ENCODE data around the gene SS18L1.

Gene SS18L1

DNA sequence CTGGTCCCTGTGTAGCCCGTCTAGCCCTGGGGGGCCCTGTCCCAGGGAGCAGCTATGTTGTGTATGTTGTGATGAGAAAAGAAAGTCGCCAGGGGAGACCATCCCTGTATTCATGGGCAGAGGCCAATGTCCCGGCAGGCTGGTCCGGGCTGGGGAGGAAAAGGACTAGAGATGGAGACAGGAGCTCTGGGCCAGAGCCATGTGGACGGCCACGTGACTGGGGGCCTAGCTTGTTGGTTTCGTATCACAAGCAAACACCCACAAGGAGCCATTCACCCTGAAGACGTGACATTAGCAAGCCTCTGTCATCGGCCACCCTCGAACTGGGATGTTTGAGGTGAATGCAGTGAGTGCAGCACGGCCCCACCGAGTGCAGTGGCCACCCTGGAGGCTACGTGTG, 79.4 kb downstream of the SS18L1 start:
- no peak for DNase-seq (ENCODE audit: low read depth in 1 of 2, low spot score in 1 of 2)
- TF ChIP-seq CTCF (IDR thresholded peaks at IDR 0.05; ENCODE audit: insufficient read depth, low read length) (no peak), GABPA (IDR thresholded peaks at IDR 0.05; ENCODE audit: low read depth) (no peak), SPI1 (IDR thresholded peaks at IDR 0.05; ENCODE audit: borderline replicate concordance, low read depth) (no peak), POLR2AphosphoS5 (IDR thresholded peaks at IDR 0.05; ENCODE audit: low read depth) (no peak)
- TF ChIP-seq, protein P1, sequence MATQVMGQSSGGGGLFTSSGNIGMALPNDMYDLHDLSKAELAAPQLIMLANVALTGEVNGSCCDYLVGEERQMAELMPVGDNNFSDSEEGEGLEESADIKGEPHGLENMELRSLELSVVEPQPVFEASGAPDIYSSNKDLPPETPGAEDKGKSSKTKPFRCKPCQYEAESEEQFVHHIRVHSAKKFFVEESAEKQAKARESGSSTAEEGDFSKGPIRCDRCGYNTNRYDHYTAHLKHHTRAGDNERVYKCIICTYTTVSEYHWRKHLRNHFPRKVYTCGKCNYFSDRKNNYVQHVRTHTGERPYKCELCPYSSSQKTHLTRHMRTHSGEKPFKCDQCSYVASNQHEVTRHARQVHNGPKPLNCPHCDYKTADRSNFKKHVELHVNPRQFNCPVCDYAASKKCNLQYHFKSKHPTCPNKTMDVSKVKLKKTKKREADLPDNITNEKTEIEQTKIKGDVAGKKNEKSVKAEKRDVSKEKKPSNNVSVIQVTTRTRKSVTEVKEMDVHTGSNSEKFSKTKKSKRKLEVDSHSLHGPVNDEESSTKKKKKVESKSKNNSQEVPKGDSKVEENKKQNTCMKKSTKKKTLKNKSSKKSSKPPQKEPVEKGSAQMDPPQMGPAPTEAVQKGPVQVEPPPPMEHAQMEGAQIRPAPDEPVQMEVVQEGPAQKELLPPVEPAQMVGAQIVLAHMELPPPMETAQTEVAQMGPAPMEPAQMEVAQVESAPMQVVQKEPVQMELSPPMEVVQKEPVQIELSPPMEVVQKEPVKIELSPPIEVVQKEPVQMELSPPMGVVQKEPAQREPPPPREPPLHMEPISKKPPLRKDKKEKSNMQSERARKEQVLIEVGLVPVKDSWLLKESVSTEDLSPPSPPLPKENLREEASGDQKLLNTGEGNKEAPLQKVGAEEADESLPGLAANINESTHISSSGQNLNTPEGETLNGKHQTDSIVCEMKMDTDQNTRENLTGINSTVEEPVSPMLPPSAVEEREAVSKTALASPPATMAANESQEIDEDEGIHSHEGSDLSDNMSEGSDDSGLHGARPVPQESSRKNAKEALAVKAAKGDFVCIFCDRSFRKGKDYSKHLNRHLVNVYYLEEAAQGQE (IDR thresholded peaks at IDR 0.05; ENCODE audit: insufficient replicate concordance, low read depth) = no peak
- Histone ChIP-seq H3K4me3 (replicated peaks; ENCODE audit: insufficient read depth, low read length) (no peak overlapping the region), H3K27me3 (ENCODE audit: insufficient read depth, poor library complexity, severe bottlenecking) (peaks cover 42% of the 10 kb centered on the region), H3K27ac (replicated peaks) (no peak overlapping the region)

GRCh38 chr20:62223571-62223970, 80.0 kb downstream of the SS18L1 start:
- no peak for TF ChIP-seq CTCF (IDR thresholded peaks at IDR 0.05; ENCODE audit: insufficient read depth, low read length)
- Histone ChIP-seq H3K27me3 (ENCODE audit: insufficient read depth, poor library complexity, severe bottlenecking) (peaks cover 37% of the 10 kb centered on the region), H3K4me3 (replicated peaks; ENCODE audit: insufficient read depth, low read length) (no peak overlapping the region), H3K27ac (replicated peaks) (no peak overlapping the region)
- no peak for DNase-seq (ENCODE audit: low read depth in 1 of 2, low spot score in 1 of 2)

- no peak for DNase-seq (ENCODE audit: low read depth in 1 of 2, low spot score in 1 of 2)
- no peak for TF ChIP-seq SPI1 (IDR thresholded peaks at IDR 0.05; ENCODE audit: borderline replicate concordance, low read depth)
- no peak for TF ChIP-seq CTCF (IDR thresholded peaks at IDR 0.05; ENCODE audit: insufficient read depth, low read length)
- TF ChIP-seq GABPA (IDR thresholded peaks at IDR 0.05; ENCODE audit: low read depth) = no peak
- TF ChIP-seq POLR2AphosphoS5 (IDR thresholded peaks at IDR 0.05; ENCODE audit: low read depth) = no peak
- TF ChIP-seq, protein P1 (IDR thresholded peaks at IDR 0.05; ENCODE audit: insufficient replicate concordance, low read depth) = no peak
- Histone ChIP-seq H3K4me3 (replicated peaks; ENCODE audit: insufficient read depth, low read length) (no peak overlapping the region), H3K27ac (replicated peaks) (no peak overlapping the region), H3K27me3 (ENCODE audit: insufficient read depth, poor library complexity, severe bottlenecking) (peaks cover 32% of the 10 kb centered on the region)
Observed at GRCh38 chr20:62224113-62224855, 80.7 kb downstream of the SS18L1 start.

DNA sequence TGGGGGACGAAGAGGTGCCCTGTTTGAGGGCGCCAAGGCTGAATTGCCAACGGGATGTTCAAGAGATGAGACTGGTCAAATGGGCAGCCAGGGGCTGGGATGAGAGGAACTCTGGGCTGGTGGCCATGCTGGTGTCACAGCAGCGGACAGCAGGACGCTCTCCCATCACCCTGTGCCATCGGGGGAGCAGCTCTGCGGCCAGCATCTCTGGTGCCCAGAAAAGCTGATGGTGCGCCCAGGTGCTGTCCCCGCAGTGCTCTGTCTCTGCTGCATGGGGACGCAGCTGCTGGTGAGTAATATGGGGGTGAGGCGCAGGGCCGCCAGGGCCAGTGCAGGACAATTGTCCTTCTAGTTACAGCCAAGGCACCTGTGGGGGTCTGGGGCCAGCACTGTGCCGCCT, 81.5 kb downstream of the SS18L1 start:
- Histone ChIP-seq H3K27ac (replicated peaks) (no peak overlapping the region), H3K27me3 (ENCODE audit: insufficient read depth, poor library complexity, severe bottlenecking) (peaks cover 29% of the 10 kb centered on the region), H3K4me3 (replicated peaks; ENCODE audit: insufficient read depth, low read length) (no peak overlapping the region)
- TF ChIP-seq POLR2AphosphoS5 (IDR thresholded peaks at IDR 0.05; ENCODE audit: low read depth) (no peak), SPI1 (IDR thresholded peaks at IDR 0.05; ENCODE audit: borderline replicate concordance, low read depth) (no peak)
- no peak for DNase-seq (ENCODE audit: low read depth in 1 of 2, low spot score in 1 of 2)
